Measurements from ENCODE around the gene PAQR7. TPM values are rescaled to one million over a fixed set of nuclear protein-coding genes. Genes with fewer than 3 reads are reported as not detected.

The PAQR7 gene
- total and polyA plus RNA-seq, 2 experiments from 2014 or later = 4.0 to 5.2 TPM

GRCh38 chr1:25916460-25916859, 41.0 kb upstream of the PAQR7 start:
- Histone ChIP-seq H3K4me1 (ENCODE audit: insufficient read depth) (peaks cover 5% of the 10 kb centered on the region), H3K4me3 (no peak overlapping the region), H3K9me2 (ENCODE audit: insufficient read depth) (no peaks in the 10 kb centered on the region), H3K36me3 (ENCODE audit: insufficient read depth) (no peaks in the 10 kb centered on the region), H3K4me2 (no peak overlapping the region), H3K79me2 (replicated peaks; ENCODE audit: insufficient read depth) (no peaks in the 10 kb centered on the region), H3K27me3 (ENCODE audit: insufficient read depth) (peaks cover 1% of the 10 kb centered on the region), H2AFZ (no peak overlapping the region), H3K27ac (ENCODE audit: low read depth) (no peak overlapping the region), H3F3A (replicated peaks; ENCODE audit: low read depth) (no peaks in the 10 kb centered on the region), H4K20me1 (replicated peaks; ENCODE audit: insufficient read depth) (no peaks in the 10 kb centered on the region)
- TF ChIP-seq EZH2 (IDR thresholded peaks at IDR 0.05; ENCODE audit: low read depth, unreplicated experiment) (no peak), NANOG (IDR thresholded peaks at IDR 0.05; ENCODE audit: borderline replicate concordance) (no peak), REST (IDR thresholded peaks at IDR 0.05; ENCODE audit: unreplicated experiment) (no peak), ETS1 (IDR thresholded peaks at IDR 0.05) (no peak)
- no peak overlapping the region for H3K27ac Mint-ChIP-seq
- no peaks in the 10 kb centered on the region for H3K9me3 Mint-ChIP-seq
- H3K4me1 Mint-ChIP-seq = peaks cover 7% of the 10 kb centered on the region; the same call in 2 of the 3 replicates
- no peak for DNase-seq (ENCODE audit: low spot score)
- H3K36me3 Mint-ChIP-seq (ENCODE audit: low read depth) = no peaks in the 10 kb centered on the region
- H3K27me3 Mint-ChIP-seq (ENCODE audit: insufficient read depth, low read depth, poor library complexity) = peaks cover 2% of the 10 kb centered on the region
- H3K4me3 Mint-ChIP-seq = no peak overlapping the region
- ATAC-seq = no peak

GRCh38 chr1:25914074-25914995, 38.8 kb upstream of the PAQR7 start:
- Histone ChIP-seq H4K20me1 (replicated peaks; ENCODE audit: insufficient read depth) (no peaks in the 10 kb centered on the region), H3K36me3 (ENCODE audit: insufficient read depth) (no peaks in the 10 kb centered on the region), H3K27ac (ENCODE audit: low read depth) (no peak overlapping the region), H3K79me2 (replicated peaks; ENCODE audit: insufficient read depth) (no peaks in the 10 kb centered on the region), H3K4me2 (no peak overlapping the region), H3K9me2 (ENCODE audit: insufficient read depth) (no peaks in the 10 kb centered on the region), H3K4me3 (no peak overlapping the region), H3K4me1 (ENCODE audit: insufficient read depth) (peaks cover 5% of the 10 kb centered on the region), H2AFZ (no peak overlapping the region), H3F3A (replicated peaks; ENCODE audit: low read depth) (no peaks in the 10 kb centered on the region), H3K27me3 (ENCODE audit: insufficient read depth) (no peaks in the 10 kb centered on the region)
- DNase-seq (ENCODE audit: low spot score) = no peak
- Mint-ChIP-seq H3K27me3 (ENCODE audit: insufficient read depth, low read depth, poor library complexity) (peaks cover 2% of the 10 kb centered on the region), H3K4me3 (no peak overlapping the region), H3K4me1 (peaks cover 5% of the 10 kb centered on the region; the same call in 2 of the 3 replicates), H3K36me3 (ENCODE audit: low read depth) (no peaks in the 10 kb centered on the region), H3K9me3 (no peaks in the 10 kb centered on the region), H3K27ac (no peak overlapping the region)
- ATAC-seq = peak; percentile 35; the same call in 2 of the 3 replicates
- TF ChIP-seq ETS1 (IDR thresholded peaks at IDR 0.05) (no peak), ZNF331 (CRISPR knock-in tag; IDR thresholded peaks at IDR 0.05; ENCODE audit: low read depth) (no peak), REST (IDR thresholded peaks at IDR 0.05; ENCODE audit: unreplicated experiment) (no peak), CREB1 (CRISPR knock-in tag; IDR thresholded peaks at IDR 0.05; ENCODE audit: low read depth) (no peak), NANOG (IDR thresholded peaks at IDR 0.05; ENCODE audit: borderline replicate concordance) (no peak), EZH2 (IDR thresholded peaks at IDR 0.05; ENCODE audit: low read depth, unreplicated experiment) (no peak), JUNB (IDR thresholded peaks at IDR 0.05; ENCODE audit: unreplicated experiment) (no peak), STAT1 (IDR thresholded peaks at IDR 0.05; ENCODE audit: unreplicated experiment) (no peak), POLR2AphosphoS5 (IDR thresholded peaks at IDR 0.05; ENCODE audit: low read depth) (no peak), CTCF (conservative IDR thresholded peaks at IDR 0.05; ENCODE audit: low read depth in 2 of 2) (no peak), EZH2phosphoT487 (IDR thresholded peaks at IDR 0.05; ENCODE audit: unreplicated experiment) (no peak)

All from GM23338 (cell line).